Aorta (tissue), 5 donors: ENCODE data around the gene CIITA. TPM values are rescaled to one million over a fixed set of nuclear protein-coding genes. Genes with fewer than 3 reads are reported as not detected.
A peak's percentile ranks its signal among the peaks of the same experiment; 100 is the strongest.
"Not testable (repeated sequence)": the region's sequence is repeated elsewhere in the genome, so short reads cannot be mapped to it uniquely, and the experiment has no call there.

Experiments
- ATAC-seq: fragments of 200-7000 bp; cut with Tn5 transposase; one replicate; pipeline ENCODE4 v1.9.1; 2022; ENCODE audit warnings: moderate library complexity; ENCODE audit not compliant: low FRiP score
- DNase-seq, 2 donors: peaks; one replicate each; pipeline ENCODE4 v3.0.0-alpha.2; 2020
- H3K27ac ChIP-seq, 2 donors: one replicate each; pipeline ENCODE4 v1.5.1; 2013; ENCODE audit warnings: low read length in 2 of 2, mild to moderate bottlenecking in 2 of 2, moderate library complexity in 2 of 2, control low read depth in 1 of 2, inconsistent platforms in 1 of 2, low read depth in 1 of 2
- H3K27me3 ChIP-seq, 2 donors: one replicate each; pipeline ENCODE4 v1.6.1; 2013; ENCODE audit warnings: control low read depth in 1 of 2, low read length in 1 of 2, mild to moderate bottlenecking in 1 of 2, moderate library complexity in 1 of 2; ENCODE audit not compliant: insufficient read depth in 2 of 2, control insufficient read depth in 1 of 2
- H3K36me3 ChIP-seq, 2 donors: one replicate each; pipeline ENCODE4 v1.6.1; 2013; ENCODE audit warnings: control low read depth in 1 of 2, low read length in 1 of 2, mild to moderate bottlenecking in 1 of 2; ENCODE audit not compliant: insufficient read depth in 2 of 2, control insufficient read depth in 1 of 2
- H3K4me1 ChIP-seq, 2 donors: one replicate each; pipeline ENCODE4 v1.6.1; 2013; ENCODE audit warnings: low read length in 2 of 2, control low read depth in 1 of 2, mild to moderate bottlenecking in 1 of 2, moderate library complexity in 1 of 2; ENCODE audit not compliant: insufficient read depth in 2 of 2, control insufficient read depth in 1 of 2
- H3K4me3 ChIP-seq, 2 donors: one replicate each; pipeline ENCODE4 v1.5.1; 2013; ENCODE audit warnings: low read length in 2 of 2, control low read depth in 1 of 2, mild to moderate bottlenecking in 1 of 2
- H3K9me3 ChIP-seq: one replicate; pipeline ENCODE4 v1.6.1; 2013; ENCODE audit warnings: mild to moderate bottlenecking, low read length; ENCODE audit not compliant: control insufficient read depth
- WGBS, 2 donors: extraction: QIAGEN DNeasy Blood & Tissue Kit; methylation state at CpG; one replicate each; pipeline ENCODE4 v1.1.7; 2013; 5-methylcytosine and 5-hydroxymethylcytosine counted together
- intact Hi-C, 2 donors: fragments of 100-400 bp; cut with DNase I; formaldehyde crosslinking; loops; one replicate each; pipeline versions ENCODE4 v1.14.2 to v1.15.0; 2022
- polyA plus RNA-seq, 2 donors: library from polyadenylated mRNA; stranded (reverse); fragments of 200-250 nt; gene quantifications; one replicate each; pipeline ENCODE4 v1.2.3, GENCODE V29; 2013
- total RNA-seq, 2 donors: library from RNA; stranded (reverse); fragmentation: NEBNext Ultra II Directional; extraction: Animal tissue kit (Norgen Biotek cat#: 25700); gene quantifications; one replicate each; pipeline ENCODE4 v1.2.1, GENCODE V29; 2021
- donor health status: healthy with polysubstance abuse.
- donor health status: Bipolar disorder and iron deficiency.
- donor health status: DM: no; HTN: no; CAD: no.
- donor health status: DM: no; HTN: no; CAD: no.
- donor health status: DM: yes; HTN: yes; CAD: no.

The CIITA gene
- total and polyA plus RNA-seq, 4 donors: 2.0 to 104 (median 11.0) TPM

GRCh38 chr16:10919003-10919351 is 42.0 kb downstream of the CIITA start:
- DNase-seq (no peak), ATAC-seq (no peak)
- no peak overlapping the region for H3K27ac ChIP-seq
- 42 to 48% methylated on average over 7 of the region's 7 CpGs for WGBS, 2 donors
- intact Hi-C loops: loop anchor here (2.0 to 5.0 kb wide), 5 partner anchors 90 to 407 kb away; no protein-coding TSS in a partner anchor
- no peaks in the 10 kb centered on the region for H3K27me3 ChIP-seq
- H3K9me3 ChIP-seq: no peaks in the 10 kb centered on the region
- H3K4me1 ChIP-seq: no peaks in the 10 kb centered on the region
- no peaks in the 10 kb centered on the region for H3K36me3 ChIP-seq
- no peak overlapping the region for H3K4me3 ChIP-seq

DNA sequence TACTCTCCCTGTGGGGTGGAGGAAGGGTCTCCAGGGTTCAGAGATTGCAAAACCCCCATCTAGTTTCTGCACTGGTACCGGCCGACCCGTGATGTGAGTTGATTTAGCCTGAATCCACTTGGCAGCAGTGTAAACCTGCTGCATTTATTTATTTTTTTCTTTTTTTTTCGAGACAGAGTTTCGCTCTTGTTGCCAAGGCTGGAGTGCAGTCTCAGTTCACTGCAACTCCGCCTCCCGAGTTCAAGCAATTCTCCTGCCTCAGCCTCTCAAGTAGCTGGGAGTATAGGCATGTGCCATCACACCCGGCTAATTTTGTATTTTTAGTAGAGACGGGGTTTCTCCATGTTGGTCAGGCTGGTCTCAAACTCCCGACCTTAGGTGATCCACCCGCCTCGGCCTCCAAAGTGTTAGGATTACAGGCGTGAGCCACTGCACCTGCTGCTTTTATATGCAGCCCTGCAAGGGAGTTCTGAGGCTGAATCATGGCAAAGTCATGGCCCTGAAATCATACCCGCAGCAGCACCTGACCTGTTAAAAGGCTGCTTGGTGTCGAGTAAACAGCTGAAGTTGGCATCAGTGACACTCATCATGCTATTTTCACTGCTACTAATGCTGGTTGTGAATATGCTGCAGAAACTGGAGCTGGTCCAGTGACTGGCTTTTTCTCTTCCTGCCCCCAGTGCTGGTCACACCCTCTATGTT is 43.9 kb downstream of the CIITA start:
- H3K36me3 ChIP-seq: peaks cover 0 to 1% of the 10 kb centered on the region in 2 donors
- WGBS, 2 donors: 57 to 64% methylated on average over 15 of the region's 15 CpGs
- H3K4me3 ChIP-seq: no peak overlapping the region
- ATAC-seq (no peak), DNase-seq (no peak)
- H3K27me3 ChIP-seq: no peaks in the 10 kb centered on the region
- peak overlapping the region in 1 of 2 donors; percentile 22 for H3K27ac ChIP-seq
- no peaks in the 10 kb centered on the region for H3K9me3 ChIP-seq
- no peaks in the 10 kb centered on the region for H3K4me1 ChIP-seq
- intact Hi-C loops: loop anchor here in 1 of 2 donors (5.0 kb wide), 1 partner anchor 179 kb away; the partner anchor contains the start of gene NUBP1

DNA sequence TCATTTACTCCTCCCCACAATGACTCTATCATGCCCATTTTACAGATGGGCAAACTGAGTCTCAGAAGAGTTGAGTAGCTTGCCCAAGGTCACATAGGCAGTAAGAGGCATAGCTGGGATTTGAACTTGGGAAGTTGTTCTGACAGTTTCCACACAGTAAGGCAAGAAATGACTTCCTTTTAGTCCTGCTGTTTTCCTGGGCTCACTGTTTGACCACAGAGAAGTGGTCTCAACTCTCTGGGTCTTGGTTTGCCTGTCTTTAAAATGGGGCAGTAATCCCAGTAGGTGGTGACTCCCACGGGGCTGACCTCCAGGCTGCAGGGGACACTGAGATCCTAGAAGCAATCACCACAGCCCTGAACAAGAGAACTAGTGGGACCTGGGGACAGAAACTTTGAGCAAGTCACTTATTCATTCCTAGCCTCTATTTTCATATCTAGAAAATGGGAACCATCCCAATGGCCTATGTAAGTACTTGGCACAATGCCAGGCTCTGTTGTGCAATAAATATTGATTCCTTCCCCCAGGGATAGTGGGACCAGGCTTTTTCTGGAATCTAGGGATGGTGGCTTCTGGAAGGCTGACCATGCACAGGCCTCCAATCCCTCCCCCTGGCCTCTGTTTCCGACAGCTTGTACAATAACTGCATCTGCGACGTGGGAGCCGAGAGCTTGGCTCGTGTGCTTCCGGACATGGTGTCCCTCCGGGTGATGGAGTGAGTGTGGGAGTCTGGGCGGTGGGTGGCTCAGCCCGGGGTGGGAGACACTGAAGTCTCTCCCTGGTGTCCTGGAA is 44.7 kb downstream of the CIITA start:
- WGBS, 2 donors: 12 to 19% methylated on average over 10 of the region's 10 CpGs
- H3K36me3 ChIP-seq: peaks cover 0 to 2% of the 10 kb centered on the region in 2 donors
- no peaks in the 10 kb centered on the region for H3K4me1 ChIP-seq
- peak overlapping the region; percentile 57 to 88 for H3K27ac ChIP-seq
- no peak overlapping the region for H3K4me3 ChIP-seq
- no peak for DNase-seq
- intact Hi-C loops: loop anchor here in 1 of 2 donors (5.0 kb wide), 1 partner anchor 179 kb away; the partner anchor contains the start of gene NUBP1
- no peak for ATAC-seq
- H3K27me3 ChIP-seq: no peaks in the 10 kb centered on the region
- no peaks in the 10 kb centered on the region for H3K9me3 ChIP-seq

- Histone ChIP-seq H3K4me3 (no peak overlapping the region), H3K4me1 (no peaks in the 10 kb centered on the region), H3K36me3 (peaks cover 0 to 2% of the 10 kb centered on the region in 2 donors), H3K9me3 (no peaks in the 10 kb centered on the region), H3K27ac (peak overlapping the region; percentile 57 to 88), H3K27me3 (no peaks in the 10 kb centered on the region)
- DNase-seq (peak; percentile 87 to 93), ATAC-seq (no peak)
- 36 to 37% methylated on average over 14 of the region's 14 CpGs for WGBS, 2 donors
- intact Hi-C loops: loop anchor here in 1 of 2 donors (5.0 kb wide), 1 partner anchor 180 kb away; the partner anchor contains the start of gene NUBP1
Observed at GRCh38 chr16:10922328-10923145, 45.5 kb downstream of the CIITA start.

DNA sequence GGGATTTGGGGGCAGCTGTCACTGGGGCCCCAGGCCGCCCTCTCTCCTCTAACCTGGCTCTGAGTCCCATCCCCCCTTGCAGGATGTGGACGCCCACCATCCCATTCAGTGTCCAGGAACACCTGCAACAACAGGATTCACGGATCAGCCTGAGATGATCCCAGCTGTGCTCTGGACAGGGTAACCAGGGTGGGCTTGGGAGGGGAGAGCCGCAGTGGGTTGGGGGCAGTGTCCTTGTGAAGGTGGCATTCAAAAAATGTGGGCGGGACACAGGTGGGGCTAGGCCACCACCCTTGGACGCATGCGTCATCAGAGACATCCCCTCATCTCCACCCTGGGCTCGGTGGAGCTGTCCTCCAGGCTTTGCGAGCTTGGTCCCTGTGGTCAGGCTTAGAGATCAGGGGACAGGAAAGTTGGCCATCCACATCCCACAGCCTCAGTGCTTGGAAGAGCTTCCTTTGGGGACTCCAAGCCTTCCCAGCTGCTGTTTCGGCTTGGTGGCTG is 46.2 kb downstream of the CIITA start:
- peaks cover 0 to 2% of the 10 kb centered on the region in 2 donors for H3K36me3 ChIP-seq
- peak overlapping the region in 1 of 2 donors; percentile 43 for H3K27ac ChIP-seq
- WGBS, 2 donors: 87 to 88% methylated on average over 10 of the region's 10 CpGs
- no peak overlapping the region for H3K4me3 ChIP-seq
- intact Hi-C loops: loop anchor here in 1 of 2 donors (5.0 kb wide), 1 partner anchor 181 kb away; the partner anchor contains the start of gene NUBP1
- DNase-seq (no peak), ATAC-seq (no peak)
- no peaks in the 10 kb centered on the region for H3K4me1 ChIP-seq
- no peaks in the 10 kb centered on the region for H3K27me3 ChIP-seq
- no peaks in the 10 kb centered on the region for H3K9me3 ChIP-seq

GRCh38 chr16:10923650-10924214 is 46.7 kb downstream of the CIITA start:
- intact Hi-C loops: loop anchor here in 1 of 2 donors (5.0 kb wide), 1 partner anchor 181 kb away; the partner anchor contains the start of gene NUBP1
- Histone ChIP-seq H3K4me1 (no peaks in the 10 kb centered on the region), H3K27me3 (no peaks in the 10 kb centered on the region), H3K4me3 (no peak overlapping the region), H3K36me3 (peaks cover 0 to 2% of the 10 kb centered on the region in 2 donors), H3K9me3 (no peaks in the 10 kb centered on the region), H3K27ac (peak overlapping the region in 1 of 2 donors; percentile 43)
- DNase-seq (peak; percentile 83 to 89), ATAC-seq (peak; percentile 68)
- WGBS, 2 donors: 19 to 22% methylated on average over 14 of the region's 14 CpGs

DNA sequence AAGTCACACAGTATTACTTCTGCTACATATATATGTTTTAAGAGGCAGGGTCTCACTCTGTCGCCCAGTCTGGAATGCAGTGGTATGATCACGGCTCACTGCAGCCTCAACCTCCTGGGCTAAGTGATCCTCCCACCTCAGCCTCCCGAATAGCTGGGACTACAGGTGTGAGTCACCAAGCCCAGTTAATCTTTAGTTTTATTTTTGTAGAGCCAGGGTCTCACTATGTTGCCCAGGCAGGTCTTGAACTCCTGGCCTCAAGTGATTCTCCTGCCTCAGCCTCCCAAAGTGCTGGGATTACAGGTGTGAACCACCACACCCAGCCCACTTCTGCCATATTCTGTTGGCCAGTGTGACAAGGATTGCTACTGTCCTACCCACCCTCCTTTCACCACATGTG is 48.3 kb downstream of the CIITA start:
- intact Hi-C loops, H3K4me1 ChIP-seq, H3K27ac ChIP-seq, H3K27me3 ChIP-seq, H3K4me3 ChIP-seq, DNase-seq, H3K9me3 ChIP-seq, H3K36me3 ChIP-seq, ATAC-seq: not testable (repeated sequence)
- 96 to 97% methylated on average over 3 of the region's 3 CpGs for WGBS, 2 donors

DNA sequence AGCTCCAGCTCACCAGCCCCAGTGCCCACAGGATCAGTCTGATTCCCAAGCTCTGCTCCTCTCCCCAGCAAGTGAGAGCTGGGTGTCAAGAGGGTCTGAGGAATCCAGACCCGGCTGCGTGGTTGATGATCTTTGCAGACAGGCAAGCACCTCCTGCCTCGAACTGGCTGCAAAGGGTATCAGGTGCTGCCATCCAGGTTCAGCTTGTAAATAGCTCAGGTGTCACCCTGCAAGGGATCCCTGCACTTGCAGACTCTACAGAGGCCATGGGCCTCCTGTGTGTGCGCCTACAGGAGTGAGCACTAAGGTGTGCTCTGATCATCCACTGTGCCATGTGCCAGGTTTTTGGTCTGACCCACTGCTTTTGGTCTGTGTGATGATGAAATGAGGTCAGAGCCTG is 49.1 kb downstream of the CIITA start:
- ATAC-seq (no peak), DNase-seq (no peak)
- peaks cover 0 to 2% of the 10 kb centered on the region in 2 donors for H3K36me3 ChIP-seq
- no peaks in the 10 kb centered on the region for H3K4me1 ChIP-seq
- no peak overlapping the region for H3K4me3 ChIP-seq
- no peaks in the 10 kb centered on the region for H3K9me3 ChIP-seq
- 73 to 87% methylated on average over 4 of the region's 4 CpGs for WGBS, 2 donors
- H3K27ac ChIP-seq: no peak overlapping the region
- intact Hi-C loops: no loop called here
- H3K27me3 ChIP-seq: no peaks in the 10 kb centered on the region
